Astrocyte (in vitro differentiated cells and primary cell): Measurements from ENCODE around the gene IFNLR1. TPM values are rescaled to one million over a fixed set of nuclear protein-coding genes. Genes with fewer than 3 reads are reported as not detected.

ENCODE experiments used
- DNase-seq: peaks from one replicate; pipeline ENCODE4 v3.0.0-alpha.2; 2010; ENCODE audit warnings: low read depth
- FAIRE-seq: peaks from 2 replicates; lab custom pipeline; 2011; peaks lifted over from hg19 to GRCh38; lab: Jason Lieb, UNC
- H2AFZ ChIP-seq: 2 replicates; pipeline ENCODE4 v1.6.0; 2012; ENCODE audit warnings: low read depth, low read length, inconsistent platforms
- H3K27ac ChIP-seq: 2 replicates; pipeline ENCODE4 v1.5.1; 2011; ENCODE audit warnings: low read depth, low read length, inconsistent platforms
- H3K27me3 ChIP-seq: 2 replicates; pipeline ENCODE4 v1.6.0; 2011; ENCODE audit warnings: low read length, inconsistent platforms; ENCODE audit not compliant: insufficient read depth
- H3K36me3 ChIP-seq: 2 replicates; pipeline ENCODE4 v1.5.1; 2011; ENCODE audit warnings: low read length, inconsistent platforms; ENCODE audit not compliant: insufficient read depth
- H3K4me1 ChIP-seq: 2 replicates; pipeline ENCODE4 v1.5.1; 2011; ENCODE audit warnings: low read length, inconsistent platforms; ENCODE audit not compliant: insufficient read depth
- H3K4me2 ChIP-seq: 2 replicates; pipeline ENCODE4 v1.6.0; 2012; ENCODE audit warnings: low read length, inconsistent platforms
- H3K4me3 ChIP-seq: 2 replicates; pipeline ENCODE4 v1.5.1; 2011; ENCODE audit warnings: low read depth, mild to moderate bottlenecking, low read length, inconsistent platforms; ENCODE audit not compliant: insufficient read depth
- H3K79me2 ChIP-seq: 2 replicates; pipeline ENCODE4 v1.6.0; 2012; ENCODE audit warnings: mild to moderate bottlenecking, low read length, inconsistent platforms; ENCODE audit not compliant: insufficient read depth
- H3K9ac ChIP-seq: 2 replicates; pipeline ENCODE4 v1.6.0; 2012; ENCODE audit warnings: mild to moderate bottlenecking, low read length, inconsistent platforms
- H3K9me3 ChIP-seq: 2 replicates; pipeline ENCODE4 v1.5.1; 2012; ENCODE audit warnings: low read depth, mild to moderate bottlenecking, low read length, inconsistent platforms; ENCODE audit not compliant: insufficient read depth
- H4K20me1 ChIP-seq: 2 replicates; pipeline ENCODE4 v1.6.0; 2012; ENCODE audit warnings: low read length, inconsistent platforms; ENCODE audit not compliant: insufficient read depth
- H3K27ac Mint-ChIP-seq: one replicate; pipeline ENCODE4 v1.8.0; 2021; ENCODE audit warnings: mild to moderate bottlenecking, mixed read lengths; ENCODE audit not compliant: unreplicated experiment
- H3K27me3 Mint-ChIP-seq: one replicate; pipeline ENCODE4 v1.8.0; 2021; ENCODE audit warnings: low read depth, mixed read lengths; ENCODE audit not compliant: unreplicated experiment
- H3K36me3 Mint-ChIP-seq: one replicate; pipeline ENCODE4 v1.8.0; 2021; ENCODE audit warnings: low read depth, mixed read lengths; ENCODE audit not compliant: unreplicated experiment
- H3K4me1 Mint-ChIP-seq: one replicate; pipeline ENCODE4 v1.8.0; 2021; ENCODE audit warnings: low read depth, mixed read lengths; ENCODE audit not compliant: unreplicated experiment
- H3K4me3 Mint-ChIP-seq: one replicate; pipeline ENCODE4 v1.8.0; 2021; ENCODE audit warnings: mild to moderate bottlenecking, moderate library complexity, mixed read lengths; ENCODE audit not compliant: unreplicated experiment
- H3K9me3 Mint-ChIP-seq: one replicate; pipeline ENCODE4 v1.8.0; 2021; ENCODE audit warnings: mild to moderate bottlenecking, mixed read lengths; ENCODE audit not compliant: unreplicated experiment
- EZH2 ChIP-seq: IDR thresholded peaks from 2 replicates; pipeline ENCODE4 v1.6.1; 2012; ENCODE audit warnings: mild to moderate bottlenecking, low read length, inconsistent platforms; ENCODE audit not compliant: insufficient read depth
- total RNA-seq: library from RNA; stranded (reverse); gene quantifications from 2 replicates; pipeline ENCODE4 v1.2.1, GENCODE V29; 2021
- TF ChIP-seq, protein P1 (sequence below): IDR thresholded peaks from 2 replicates; pipeline ENCODE4 v1.5.1; 2011; ENCODE audit warnings: low read depth, mild to moderate bottlenecking, inconsistent platforms, low read length, moderate library complexity; ENCODE audit not compliant: insufficient read depth

IFNLR1 gene
- total RNA-seq, 1 donor from 2014 or later = 1.5 TPM

DNA sequence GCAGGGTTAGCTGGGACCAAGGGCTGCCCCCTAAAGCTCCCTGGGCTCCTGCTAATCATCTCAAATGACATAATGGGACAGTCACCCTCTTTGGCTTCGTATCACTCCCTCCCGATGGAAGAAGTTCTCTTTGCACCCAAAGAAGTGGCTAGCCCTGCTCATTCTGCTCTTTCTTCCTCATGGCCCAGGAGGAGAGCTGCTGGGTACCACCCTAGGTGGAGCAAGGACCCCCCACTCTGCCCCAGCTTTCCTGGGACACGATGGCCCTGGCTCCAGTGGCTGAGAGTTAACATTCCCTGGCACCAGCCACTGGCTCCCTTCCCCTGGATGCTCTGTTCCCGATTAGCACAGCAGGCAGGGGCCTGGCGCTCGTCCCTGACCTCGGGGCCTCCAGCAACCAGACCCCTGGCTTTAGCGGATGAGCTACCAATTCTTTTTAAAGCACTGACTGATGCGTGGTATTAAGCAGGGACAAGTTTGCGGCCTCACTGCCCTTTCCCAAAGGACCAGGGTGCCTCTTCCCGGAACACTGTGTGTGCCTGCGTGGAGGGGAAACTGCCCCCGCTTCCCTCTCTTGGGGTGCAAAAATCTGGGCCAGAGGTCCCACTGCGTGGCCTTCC lies 76.3 kb downstream of the IFNLR1 start:
- no peak for FAIRE-seq
- peaks cover 7% of the 10 kb centered on the region for H3K27me3 ChIP-seq
- no peaks in the 10 kb centered on the region for H3K79me2 ChIP-seq
- TF ChIP-seq, protein P1, sequence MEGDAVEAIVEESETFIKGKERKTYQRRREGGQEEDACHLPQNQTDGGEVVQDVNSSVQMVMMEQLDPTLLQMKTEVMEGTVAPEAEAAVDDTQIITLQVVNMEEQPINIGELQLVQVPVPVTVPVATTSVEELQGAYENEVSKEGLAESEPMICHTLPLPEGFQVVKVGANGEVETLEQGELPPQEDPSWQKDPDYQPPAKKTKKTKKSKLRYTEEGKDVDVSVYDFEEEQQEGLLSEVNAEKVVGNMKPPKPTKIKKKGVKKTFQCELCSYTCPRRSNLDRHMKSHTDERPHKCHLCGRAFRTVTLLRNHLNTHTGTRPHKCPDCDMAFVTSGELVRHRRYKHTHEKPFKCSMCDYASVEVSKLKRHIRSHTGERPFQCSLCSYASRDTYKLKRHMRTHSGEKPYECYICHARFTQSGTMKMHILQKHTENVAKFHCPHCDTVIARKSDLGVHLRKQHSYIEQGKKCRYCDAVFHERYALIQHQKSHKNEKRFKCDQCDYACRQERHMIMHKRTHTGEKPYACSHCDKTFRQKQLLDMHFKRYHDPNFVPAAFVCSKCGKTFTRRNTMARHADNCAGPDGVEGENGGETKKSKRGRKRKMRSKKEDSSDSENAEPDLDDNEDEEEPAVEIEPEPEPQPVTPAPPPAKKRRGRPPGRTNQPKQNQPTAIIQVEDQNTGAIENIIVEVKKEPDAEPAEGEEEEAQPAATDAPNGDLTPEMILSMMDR = no peak
- no peak for TF ChIP-seq EZH2
- Mint-ChIP-seq H3K4me1 (peaks cover 26% of the 10 kb centered on the region), H3K4me3 (no peak overlapping the region), H3K27me3 (peaks cover 3% of the 10 kb centered on the region), H3K27ac (no peak overlapping the region), H3K36me3 (no peaks in the 10 kb centered on the region), H3K9me3 (no peaks in the 10 kb centered on the region)
- H3K36me3 ChIP-seq = no peaks in the 10 kb centered on the region
- H3K4me1 ChIP-seq = peaks cover 32% of the 10 kb centered on the region
- H3K4me2 ChIP-seq = no peak overlapping the region
- no peak overlapping the region for H3K27ac ChIP-seq
- DNase-seq = no peak
- H3K9me3 ChIP-seq = no peaks in the 10 kb centered on the region
- H3K9ac ChIP-seq = no peak overlapping the region
- no peaks in the 10 kb centered on the region for H4K20me1 ChIP-seq
- no peak overlapping the region for H2AFZ ChIP-seq
- no peak overlapping the region for H3K4me3 ChIP-seq

DNA sequence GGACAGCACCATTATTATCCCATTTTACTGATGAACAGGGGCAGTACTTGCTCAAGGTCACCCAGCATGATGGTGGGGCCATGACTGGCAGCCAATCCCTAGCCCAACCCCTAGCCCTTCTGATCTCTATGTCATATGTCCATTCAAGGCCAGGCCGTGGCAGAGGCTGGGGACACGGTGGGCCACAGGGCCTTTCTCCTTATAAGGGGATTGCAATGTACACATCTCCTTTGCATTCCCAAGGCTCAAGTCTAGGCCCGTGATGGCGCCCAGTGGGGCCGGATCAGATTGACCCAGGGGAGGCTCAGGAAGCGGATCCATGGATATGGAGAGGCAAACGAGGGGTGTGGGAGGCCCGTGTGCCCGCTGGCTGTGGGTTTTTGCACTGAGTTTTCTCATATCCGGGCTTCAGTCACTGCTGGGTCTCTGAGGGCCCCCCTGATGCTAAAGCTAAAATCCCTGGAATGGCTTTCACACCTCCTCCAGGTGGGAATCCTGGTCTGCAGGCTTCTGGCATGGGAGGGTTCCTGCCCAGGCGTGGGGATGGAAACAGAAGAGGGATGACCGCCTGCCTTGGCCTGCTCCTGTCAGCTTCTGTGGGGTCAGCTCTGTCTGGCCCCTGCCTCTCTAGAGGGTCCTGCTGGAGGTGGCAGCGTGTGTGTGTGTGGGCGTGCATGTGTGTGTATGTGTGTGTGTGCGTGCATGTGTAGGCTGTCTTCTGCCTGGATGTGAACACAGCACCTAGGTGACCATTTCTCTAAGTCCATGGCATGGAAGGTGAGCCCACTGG lies 77.2 kb downstream of the IFNLR1 start:
- peaks cover 32% of the 10 kb centered on the region for H3K4me1 ChIP-seq
- Mint-ChIP-seq H3K27ac (peak overlapping the region; percentile 34), H3K27me3 (peaks cover 3% of the 10 kb centered on the region), H3K4me3 (no peak overlapping the region), H3K36me3 (no peaks in the 10 kb centered on the region), H3K9me3 (no peaks in the 10 kb centered on the region), H3K4me1 (peaks cover 26% of the 10 kb centered on the region)
- no peaks in the 10 kb centered on the region for H4K20me1 ChIP-seq
- TF ChIP-seq EZH2 = no peak
- TF ChIP-seq, protein P1 = no peak
- no peak overlapping the region for H3K4me3 ChIP-seq
- H3K79me2 ChIP-seq = no peaks in the 10 kb centered on the region
- DNase-seq = no peak
- no peak overlapping the region for H3K27ac ChIP-seq
- peaks cover 3% of the 10 kb centered on the region for H3K27me3 ChIP-seq
- no peaks in the 10 kb centered on the region for H3K36me3 ChIP-seq
- no peak overlapping the region for H3K9ac ChIP-seq
- no peaks in the 10 kb centered on the region for H3K9me3 ChIP-seq
- FAIRE-seq = no peak
- no peak overlapping the region for H2AFZ ChIP-seq
- H3K4me2 ChIP-seq = no peak overlapping the region

DNA sequence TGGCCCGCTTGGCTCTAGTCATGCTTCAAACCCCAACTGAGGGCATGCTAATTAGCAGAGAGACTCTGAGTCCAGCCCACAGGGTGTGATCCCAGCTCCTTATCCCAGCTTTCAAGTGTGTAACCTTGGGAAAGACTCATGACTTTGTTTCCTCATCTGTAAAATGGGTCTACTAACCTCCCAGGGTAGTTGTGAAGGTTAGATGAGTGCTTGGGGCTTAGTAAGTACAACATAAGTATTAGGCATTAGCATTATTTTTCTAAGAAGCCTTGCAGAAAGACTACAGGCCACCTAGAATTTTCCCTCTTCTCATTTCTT lies 78.0 kb downstream of the IFNLR1 start:
- FAIRE-seq (no peak), DNase-seq (no peak)
- peaks cover 26% of the 10 kb centered on the region for H3K4me1 Mint-ChIP-seq
- peak overlapping the region; percentile 73 for H3K4me3 Mint-ChIP-seq
- no peak for TF ChIP-seq EZH2
- TF ChIP-seq, protein P1 = no peak
- H4K20me1 ChIP-seq = no peaks in the 10 kb centered on the region
- H3K4me1 ChIP-seq = peaks cover 32% of the 10 kb centered on the region
- peaks cover 2% of the 10 kb centered on the region for H3K27me3 ChIP-seq
- peak overlapping the region; percentile 62 for H3K4me2 ChIP-seq
- no peaks in the 10 kb centered on the region for H3K9me3 Mint-ChIP-seq
- peak overlapping the region; percentile 75 for H2AFZ ChIP-seq
- no peaks in the 10 kb centered on the region for H3K79me2 ChIP-seq
- peaks cover 3% of the 10 kb centered on the region for H3K27me3 Mint-ChIP-seq
- no peaks in the 10 kb centered on the region for H3K36me3 ChIP-seq
- no peaks in the 10 kb centered on the region for H3K9me3 ChIP-seq
- H3K9ac ChIP-seq = peak overlapping the region; percentile 58
- no peaks in the 10 kb centered on the region for H3K36me3 Mint-ChIP-seq
- peak overlapping the region; percentile 95 for H3K27ac Mint-ChIP-seq
- H3K4me3 ChIP-seq = no peak overlapping the region
- H3K27ac ChIP-seq = peak overlapping the region; percentile 67
